IMR-90 (cell line): ENCODE results near the gene YY1AP1. TPM values are rescaled to one million over a fixed set of nuclear protein-coding genes. Genes with fewer than 3 reads are reported as not detected.

Experiments used
- ATAC-seq: fragments of 200-7000 bp; cut with Tn5 transposase; 2 replicates; pipeline ENCODE4 v1.9.1; 2020; ENCODE audit warnings: low read depth, mild to moderate bottlenecking, moderate library complexity
- BruUV-seq: library from RNA; stranded (reverse); fragments of 400-500 nt; replicated peaks from 2 replicates; lab custom pipeline; 2021; lab: Mats Ljungman, UMichigan
- CTCF ChIA-PET: fragments of 300-600 bp; formaldehyde crosslinking; extraction: SDS; loops from one replicate; lab custom pipeline; 2021; ENCODE audit warnings: antibody characterized with exemption; lab: Yijun Ruan, JAX
- POLR2A ChIA-PET: fragments of 300-600 bp; sonication (Branson Sonifier 250); formaldehyde crosslinking; loops from one replicate; lab custom pipeline; 2022; ENCODE audit warnings: antibody characterized with exemption; ENCODE audit not compliant: unreplicated experiment; lab: Charles Lee
- DNase-seq: peaks from one replicate; pipeline ENCODE4 v3.0.0; 2013
- H2AFZ ChIP-seq: replicated peaks from 2 replicates; pipeline ENCODE3; 2013; ENCODE audit warnings: low read length, mild to moderate bottlenecking; ENCODE audit not compliant: poor library complexity
- H2AK5ac ChIP-seq: 2 replicates; pipeline ENCODE4 v1.6.1; 2013; ENCODE audit warnings: low read depth, low read length, inconsistent platforms
- H2AK9ac ChIP-seq: replicated peaks from 2 replicates; pipeline ENCODE3; 2013; ENCODE audit warnings: mild to moderate bottlenecking, low read depth, low read length, moderate library complexity; ENCODE audit not compliant: poor library complexity
- H2BK120ac ChIP-seq: 2 replicates; pipeline ENCODE4 v1.6.1; 2013; ENCODE audit warnings: low read depth, low read length, inconsistent platforms
- H2BK15ac ChIP-seq: 3 replicates; pipeline ENCODE4 v1.6.1; 2013; ENCODE audit warnings: low read depth, low read length, inconsistent platforms
- H2BK20ac ChIP-seq: 2 replicates; pipeline ENCODE4 v1.6.1; 2013; ENCODE audit warnings: low read depth, mild to moderate bottlenecking, inconsistent platforms, low read length, moderate library complexity
- H2BK5ac ChIP-seq: 2 replicates; pipeline ENCODE4 v1.6.1; 2013; ENCODE audit warnings: mild to moderate bottlenecking, low read depth, low read length, inconsistent platforms; ENCODE audit not compliant: poor library complexity, severe bottlenecking
- H3K14ac ChIP-seq: replicated peaks from 2 replicates; pipeline ENCODE4 v1.6.1; 2013; ENCODE audit warnings: low read depth, low read length, inconsistent platforms
- H3K18ac ChIP-seq: 2 replicates; pipeline ENCODE4 v1.6.1; 2013; ENCODE audit warnings: low read depth, low read length, control low read depth
- H3K23ac ChIP-seq: 2 replicates; pipeline ENCODE4 v1.6.1; 2013; ENCODE audit warnings: low read depth, low read length, inconsistent platforms
- H3K27ac ChIP-seq: 2 replicates; pipeline ENCODE4 v1.5.1; 2013; ENCODE audit warnings: mild to moderate bottlenecking, control low read depth, low read length; ENCODE audit not compliant: insufficient read depth
- H3K27me3 ChIP-seq: 2 replicates; pipeline ENCODE4 v1.6.1; 2013; ENCODE audit warnings: low read length; ENCODE audit not compliant: control insufficient read depth, insufficient read depth
- H3K36me3 ChIP-seq: 2 replicates; pipeline ENCODE4 v1.6.1; 2013; ENCODE audit warnings: low read length, mixed read lengths; ENCODE audit not compliant: control insufficient read depth, insufficient read depth
- H3K4ac ChIP-seq: 2 replicates; pipeline ENCODE4 v1.6.1; 2013; ENCODE audit warnings: low read depth, low read length, inconsistent platforms
- H3K4me1 ChIP-seq: 2 replicates; pipeline ENCODE4 v1.6.1; 2013; ENCODE audit warnings: low read length, mixed read lengths; ENCODE audit not compliant: control insufficient read depth, insufficient read depth
- H3K4me2 ChIP-seq: 2 replicates; pipeline ENCODE4 v1.6.1; 2013; ENCODE audit warnings: low read depth, mild to moderate bottlenecking, control low read depth, low read length, moderate library complexity
- H3K4me3 ChIP-seq: 2 replicates; pipeline ENCODE4 v1.5.1; 2013; ENCODE audit warnings: low read depth, mild to moderate bottlenecking, control low read depth, low read length, moderate library complexity; ENCODE audit not compliant: insufficient read depth
- H3K56ac ChIP-seq: 2 replicates; pipeline ENCODE4 v1.6.1; 2013; ENCODE audit warnings: low read length, inconsistent platforms; ENCODE audit not compliant: insufficient read depth; ENCODE audit errors: extremely low read depth
- H3K79me1 ChIP-seq, 2 experiments: 2 replicates each; pipeline ENCODE4 v1.6.1; 2013; ENCODE audit warnings: low read length in 2 of 2, inconsistent platforms in 1 of 2, low read depth in 1 of 2
- H3K9ac ChIP-seq: 2 replicates; pipeline ENCODE4 v1.6.1; 2013; ENCODE audit warnings: low read depth, low read length, control low read depth
- H3K9me1 ChIP-seq: 2 replicates; pipeline ENCODE4 v1.6.1; 2013; ENCODE audit warnings: low read length, inconsistent platforms; ENCODE audit not compliant: insufficient read depth
- H3K9me3 ChIP-seq: 2 replicates; pipeline ENCODE4 v1.6.1; 2013; ENCODE audit warnings: low read length; ENCODE audit not compliant: control insufficient read depth, insufficient read depth
- H4K20me1 ChIP-seq: 2 replicates; pipeline ENCODE4 v1.6.1; 2013; ENCODE audit warnings: low read length, inconsistent platforms; ENCODE audit not compliant: insufficient read depth
- H4K5ac ChIP-seq: 2 replicates; pipeline ENCODE4 v1.6.1; 2013; ENCODE audit warnings: mild to moderate bottlenecking, low read depth, low read length, control low read depth
- H4K8ac ChIP-seq, 2 experiments: 2 replicates each; pipeline ENCODE4 v1.6.1; 2013; ENCODE audit warnings: low read depth in 2 of 2, low read length in 2 of 2, control low read depth in 1 of 2, inconsistent platforms in 1 of 2
- H4K91ac ChIP-seq: 2 replicates; pipeline ENCODE4 v1.6.1; 2013; ENCODE audit warnings: low read depth, low read length, inconsistent platforms; ENCODE audit not compliant: insufficient read depth
- MAFK ChIP-seq: IDR thresholded peaks from 2 replicates; pipeline ENCODE4 v1.6.1; 2012; ENCODE audit warnings: low read depth, low read length, improper control_type of control experiment
- RFX5 ChIP-seq: IDR thresholded peaks from 2 replicates; pipeline ENCODE4 v1.8.0; 2012; ENCODE audit warnings: low read depth, mild to moderate bottlenecking, low read length, moderate library complexity
- WGBS, 2 experiments: methylation state at CpG; one replicate each; pipeline versions ENCODE4 v1.1.5 to v1.1.7; 2013; ENCODE audit warnings: missing lambda C conversion rate in 2 of 2; ENCODE audit not compliant: insufficient read length in 1 of 2; ENCODE audit errors: extremely low coverage in 2 of 2; 5-methylcytosine and 5-hydroxymethylcytosine counted together
- dilution Hi-C: fragments of 300-500 bp; cut with HindIII; formaldehyde crosslinking; loops from one replicate; pipeline ENCODE4 v1.14.3; 2018; ENCODE audit warnings: low sequenced_read_pairs; ENCODE audit not compliant: unreplicated experiment
- in situ Hi-C: fragments of 300-500 bp; cut with MboI; formaldehyde crosslinking; loops from 3 replicates; pipeline ENCODE4 v1.14.3; 2019; ENCODE audit warnings: low sequenced_read_pairs, inconsistent platforms, mixed read lengths
- intact Hi-C: fragments of 100-400 bp; cut with micrococcal nuclease; formaldehyde crosslinking; loops from 2 replicates; pipeline ENCODE4 v1.10.0; 2022
- polyA plus RNA-seq, 3 experiments: library from polyadenylated mRNA; depleted of rRNA; stranded (reverse); fragments of >200 nt; gene quantifications; 2 replicates each; pipeline ENCODE4 v1.2.3, GENCODE V29; 2012; ENCODE audit warnings: low replicate concordance in 1 of 3
- total RNA-seq: library from RNA; depleted of rRNA; stranded (reverse); fragments of >200 nt; gene quantifications from 2 replicates; pipeline ENCODE4 v1.2.3, GENCODE V29; 2012

The YY1AP1 gene
- total and polyA plus RNA-seq, 2 of the 4 experiments (the other 2 are of a cell fraction) = 31.5 to 52.6 TPM

DNA sequence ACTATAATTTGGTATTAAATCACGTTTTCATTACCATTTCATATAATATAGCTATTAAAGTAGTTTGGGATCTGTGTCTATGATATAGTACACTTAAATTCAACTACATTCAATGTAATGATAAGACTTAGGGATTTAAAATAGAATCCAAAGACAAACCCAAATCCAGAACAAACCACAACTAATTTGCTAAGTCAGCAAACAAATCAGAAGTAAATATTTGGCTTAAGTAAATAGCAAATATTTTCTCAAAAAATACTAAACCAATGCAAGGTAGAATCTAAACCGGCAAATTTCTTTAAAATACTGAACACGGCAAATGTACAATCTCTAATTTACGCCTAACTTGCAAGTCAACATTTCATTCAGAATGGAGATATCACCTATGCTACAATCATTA is 16.8 kb downstream of the YY1AP1 start:
- no peak overlapping the region for H2BK120ac ChIP-seq
- no peaks in the 10 kb centered on the region for H3K9me1 ChIP-seq
- H2AFZ ChIP-seq = no peak overlapping the region
- BruUV-seq = no TSS peak
- H3K4me1 ChIP-seq = no peaks in the 10 kb centered on the region
- H4K8ac ChIP-seq = no peak overlapping the region
- H3K9ac ChIP-seq = no peak overlapping the region
- H3K9me3 ChIP-seq = no peaks in the 10 kb centered on the region
- no CpG with 5 or more reads among the region's 4 CpGs for whole genome bisulfite sequencing, 2 experiments
- H2AK9ac ChIP-seq = no peak overlapping the region
- in situ Hi-C loops (no loop called here), intact Hi-C loops (no loop called here), dilution Hi-C loops (no loop called here)
- peaks cover 59% of the 10 kb centered on the region for H3K36me3 ChIP-seq
- H4K20me1 ChIP-seq = no peaks in the 10 kb centered on the region
- no peak overlapping the region for H3K4ac ChIP-seq
- no peak overlapping the region for H3K14ac ChIP-seq
- ChIA-PET POLR2A (no interaction called here), CTCF (no interaction called here)
- no peak for ATAC-seq
- H2BK15ac ChIP-seq = no peak overlapping the region
- TF ChIP-seq MAFK (peak; percentile 94), RFX5 (no peak)
- peaks cover 5 to 16% of the 10 kb centered on the region in 2 experiments for H3K79me1 ChIP-seq
- H3K4me2 ChIP-seq = no peak overlapping the region
- no peak overlapping the region for H4K5ac ChIP-seq
- DNase-seq = no peak
- no peak overlapping the region for H4K91ac ChIP-seq
- H2AK5ac ChIP-seq = no peak overlapping the region
- no peak overlapping the region for H3K56ac ChIP-seq
- no peak overlapping the region for H3K23ac ChIP-seq
- no peak overlapping the region for H3K4me3 ChIP-seq
- no peak overlapping the region for H3K18ac ChIP-seq
- H2BK20ac ChIP-seq = no peak overlapping the region
- no peak overlapping the region for H2BK5ac ChIP-seq
- no peaks in the 10 kb centered on the region for H3K27me3 ChIP-seq
- no peak overlapping the region for H3K27ac ChIP-seq
